ENCODE results near the gene AP2B1. TPM values are rescaled to one million over a fixed set of nuclear protein-coding genes. Genes with fewer than 3 reads are reported as not detected.

Gene AP2B1
- total and polyA plus RNA-seq, 11 donors: 25.0 to 166 (median 122) TPM

- H3K4me3 ChIP-seq: no peak overlapping the region
- H3K36me3 ChIP-seq: no peaks in the 10 kb centered on the region
- no peaks in the 10 kb centered on the region for H3K27me3 ChIP-seq
- H3K4me1 ChIP-seq: peaks cover 0 to 10% (median 0%) of the 10 kb centered on the region in 12 donors
- H3K27ac ChIP-seq: no peak overlapping the region
- H3K9me3 ChIP-seq: no peaks in the 10 kb centered on the region
- no peak for DNase-seq
- ATAC-seq: no peak
- intact Hi-C loops (cut with DNase I): no loop called here
- TF ChIP-seq POLR2A (IDR thresholded peaks at IDR 0.05) (no peak), CTCF (IDR thresholded peaks at IDR 0.05) (no peak)
Measured at GRCh38 chr17:35757243-35757642, 170.1 kb downstream of the AP2B1 start.

DNA sequence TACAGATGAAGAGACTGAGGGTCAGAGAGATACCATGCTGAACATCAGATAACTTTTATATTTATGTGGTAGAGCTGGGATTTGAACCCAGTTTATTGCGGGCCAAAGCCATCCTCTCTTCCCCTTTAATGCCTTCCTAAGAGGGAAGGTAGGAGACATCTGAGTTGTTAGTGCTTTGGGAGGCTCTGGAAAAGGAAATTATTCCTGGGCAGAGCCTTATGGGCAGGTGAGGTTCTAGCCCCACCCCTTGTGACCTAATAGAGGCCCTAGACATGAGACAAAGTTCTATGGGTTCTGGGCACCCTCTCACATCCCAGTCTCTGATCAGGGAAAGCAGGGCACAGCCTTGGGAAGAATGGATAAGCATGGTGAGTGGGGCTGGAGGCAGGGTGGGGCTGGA lies 173.5 kb downstream of the AP2B1 start, which contains the start of gene C17orf50:
C17orf50 (plus strand) TSS at position 301 of the 400 bp plus-strand sequence; CDS start at position 356, 55 bp downstream.
- intact Hi-C loops (cut with DNase I): no loop called here
- Histone ChIP-seq H3K27me3 (no peaks in the 10 kb centered on the region), H3K27ac (no peak within 1 kb of the TSS), H3K4me3 (no peak within 1 kb of the TSS), H3K4me1 (peaks cover 0 to 15% (median 9%) of the 10 kb centered on the region in 12 donors), H3K36me3 (no peaks in the 10 kb centered on the region), H3K9me3 (no peaks in the 10 kb centered on the region)
- 63 to 91% (median 86%) methylated on average over 1 of the region's 1 CpG for WGBS, 4 donors
- TF ChIP-seq POLR2A (IDR thresholded peaks at IDR 0.05) (no peak), CTCF (IDR thresholded peaks at IDR 0.05) (no peak)
- ATAC-seq (no peak), DNase-seq (no peak)

- DNase-seq: no peak
- no peak for ATAC-seq
- intact Hi-C loops (cut with DNase I): no loop called here
- Histone ChIP-seq H3K4me1 (peaks cover 0 to 15% (median 9%) of the 10 kb centered on the region in 12 donors), H3K36me3 (no peaks in the 10 kb centered on the region), H3K27me3 (no peaks in the 10 kb centered on the region), H3K27ac (no peak overlapping the region), H3K9me3 (no peaks in the 10 kb centered on the region), H3K4me3 (no peak overlapping the region)
- WGBS, 4 donors: 84 to 88% (median 86%) methylated on average over 5 of the region's 5 CpGs
- TF ChIP-seq POLR2A (IDR thresholded peaks at IDR 0.05) (no peak), CTCF (IDR thresholded peaks at IDR 0.05) (no peak)
Measured at GRCh38 chr17:35761601-35762000, 174.5 kb downstream of the AP2B1 start.

- intact Hi-C loops (cut with DNase I): loop anchor here in 5 of 10 donors (1.0 to 2.0 kb wide), 3 partner anchors 41 to 46 kb away; partner anchors contain the start of gene TAF15 (in 3 of the 5)
- DNase-seq: no peak
- Histone ChIP-seq H3K4me1 (peaks cover 0 to 15% (median 9%) of the 10 kb centered on the region in 12 donors), H3K27ac (peak overlapping the region in 2 of 12 donors; percentile 20 to 42), H3K4me3 (peak overlapping the region in 11 of 12 donors; percentile 10 to 67 (median 57)), H3K27me3 (no peaks in the 10 kb centered on the region), H3K36me3 (no peaks in the 10 kb centered on the region), H3K9me3 (no peaks in the 10 kb centered on the region)
- no peak for ATAC-seq
- TF ChIP-seq POLR2A (IDR thresholded peaks at IDR 0.05) (no peak), CTCF (IDR thresholded peaks at IDR 0.05) (no peak)
- 33 to 36% (median 34%) methylated on average over 17 of the region's 17 CpGs for WGBS, 4 donors
Measured at GRCh38 chr17:35763767-35764122, 176.6 kb downstream of the AP2B1 start.

Data from heart left ventricle (tissue), 16 donors.